GM19452 (cell line): ENCODE measurements around the gene TBX19.

Experiments
- ATAC-seq: cut with Tn5 transposase; IDR thresholded peaks from one replicate; pipeline ENCODE4 v1.9.1; 2021; ENCODE audit not compliant: unreplicated experiment

Gene TBX19

DNA sequence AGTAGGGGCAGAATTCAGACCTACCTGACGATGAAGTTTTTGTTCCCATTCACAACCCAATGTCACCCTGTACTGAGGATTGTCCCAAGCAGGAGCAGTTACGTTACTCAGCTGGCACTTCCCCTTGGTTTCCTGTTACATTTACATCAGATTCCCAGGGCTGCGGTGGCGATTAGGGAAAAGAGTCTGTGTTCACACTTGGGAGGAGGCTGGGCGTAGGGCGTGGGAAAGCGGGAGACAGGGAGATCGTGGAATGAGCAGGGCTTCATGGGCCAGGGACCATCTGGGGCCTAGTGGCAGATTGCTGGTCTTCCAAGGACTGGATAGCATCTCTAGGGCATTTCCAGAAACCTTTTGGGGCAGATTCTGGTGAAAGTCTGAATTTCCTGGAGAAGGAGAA is 39.0 kb downstream of the TBX19 start:
- no peak for ATAC-seq

GRCh38 chr1:168320149-168320548 is 39.5 kb downstream of the TBX19 start:
- ATAC-seq: no peak

DNA sequence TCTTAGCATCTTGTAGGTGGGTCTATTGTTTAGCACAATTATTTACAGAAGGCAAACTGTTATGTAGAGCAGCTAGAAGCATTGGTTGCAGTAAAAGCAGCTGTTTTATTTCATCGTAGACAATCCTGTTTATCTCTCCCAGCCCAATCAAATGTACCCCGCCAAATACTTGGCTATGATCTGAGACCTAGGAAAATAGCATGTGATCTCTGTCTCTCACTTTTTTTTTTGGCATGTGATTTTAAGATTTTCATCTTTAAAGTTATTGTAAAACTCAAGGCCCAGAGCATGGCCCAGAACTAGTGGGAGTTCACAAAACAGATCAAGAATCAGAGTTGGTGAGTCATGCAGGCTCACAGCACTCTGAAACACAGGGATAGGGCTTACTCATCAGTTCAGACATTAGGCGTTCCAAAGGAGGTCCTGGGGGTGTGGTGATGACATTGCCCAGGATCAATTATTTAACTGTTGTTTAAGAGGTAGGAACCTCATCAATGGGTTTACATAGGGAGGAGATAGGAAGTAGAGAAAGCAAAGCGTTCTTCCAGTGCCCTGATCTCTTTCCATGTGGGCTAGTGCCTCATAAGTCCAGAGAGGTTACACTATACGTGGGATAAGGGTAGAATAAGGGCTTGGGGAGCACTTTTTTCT is 40.2 kb downstream of the TBX19 start:
- no peak for ATAC-seq

- ATAC-seq: no peak
These were observed 41.3 kb downstream of the TBX19 start for GRCh38 chr1:168321945-168322344.

DNA sequence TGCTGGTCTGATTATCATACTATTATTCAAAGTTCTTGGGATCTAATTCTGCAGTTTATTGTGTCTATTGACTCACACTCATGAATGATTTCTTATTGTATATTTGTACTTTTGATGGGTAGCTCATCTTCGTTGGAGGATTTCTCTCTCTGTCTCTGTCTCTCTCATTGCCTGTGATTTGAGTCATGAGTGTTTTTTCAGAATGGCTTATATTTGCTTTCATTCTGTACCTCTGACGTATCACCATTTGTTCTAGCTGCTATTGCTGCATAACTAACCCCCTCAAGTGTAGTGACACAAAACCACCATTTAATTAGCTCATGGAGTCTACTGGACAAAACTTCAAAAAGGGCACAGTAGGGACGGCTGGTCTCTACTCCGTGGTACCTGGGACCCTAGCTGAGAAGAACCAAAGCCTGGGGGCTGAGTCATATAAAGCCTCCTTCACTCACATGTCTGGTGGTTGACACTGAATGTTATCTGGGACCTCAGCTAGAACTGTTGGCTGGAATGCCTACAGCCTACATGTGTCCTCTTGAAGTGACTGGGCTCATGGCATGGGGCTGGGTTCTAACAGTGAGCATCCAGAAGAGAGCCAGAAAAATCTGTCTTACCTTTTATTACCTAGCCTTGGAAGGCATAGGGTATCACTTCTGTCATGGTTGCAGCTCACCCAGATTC is 44.2 kb downstream of the TBX19 start:
- no peak for ATAC-seq

GRCh38 chr1:168328731-168329364 is 48.2 kb downstream of the TBX19 start:
- no peak for ATAC-seq

GRCh38 chr1:168330285-168330684 is 49.6 kb downstream of the TBX19 start:
- ATAC-seq: no peak

GRCh38 chr1:168331569-168331968 is 50.9 kb downstream of the TBX19 start:
- ATAC-seq: no peak

DNA sequence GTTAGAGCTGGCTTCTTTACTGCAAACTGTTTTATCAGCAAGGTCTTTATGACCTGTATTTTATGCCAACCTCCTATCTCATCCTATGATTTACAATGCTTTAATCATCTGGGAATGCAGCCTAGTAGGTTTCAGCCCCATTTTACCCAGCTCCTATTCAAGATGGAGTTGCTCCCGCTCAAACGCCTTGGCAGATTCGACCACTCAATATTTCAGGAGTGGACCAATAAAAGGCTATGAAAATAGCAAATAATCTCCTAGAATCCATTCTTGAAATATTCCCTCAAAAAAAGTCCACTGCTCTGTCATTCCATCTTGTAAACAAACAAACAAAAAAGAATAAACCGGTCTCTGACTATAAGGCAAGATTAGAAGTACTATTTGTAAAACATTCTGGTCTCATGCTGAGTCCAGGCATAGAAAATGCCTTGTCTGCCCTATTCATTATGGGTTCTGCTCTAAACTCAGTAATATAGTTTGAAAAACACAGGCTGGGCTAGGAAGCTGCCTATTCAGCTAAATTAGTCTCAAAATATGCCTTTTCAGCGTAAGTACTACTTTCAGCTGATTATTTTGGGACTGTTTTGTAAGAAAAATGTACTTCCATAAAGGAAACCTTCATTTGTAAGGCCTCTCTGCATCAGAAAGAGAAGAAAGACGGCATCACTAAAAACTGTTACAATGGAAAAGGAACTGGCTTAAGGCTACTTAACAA is 53.0 kb downstream of the TBX19 start:
- ATAC-seq: no peak

- ATAC-seq: no peak
These were observed 54.8 kb downstream of the TBX19 start for GRCh38 chr1:168335500-168335899.

DNA sequence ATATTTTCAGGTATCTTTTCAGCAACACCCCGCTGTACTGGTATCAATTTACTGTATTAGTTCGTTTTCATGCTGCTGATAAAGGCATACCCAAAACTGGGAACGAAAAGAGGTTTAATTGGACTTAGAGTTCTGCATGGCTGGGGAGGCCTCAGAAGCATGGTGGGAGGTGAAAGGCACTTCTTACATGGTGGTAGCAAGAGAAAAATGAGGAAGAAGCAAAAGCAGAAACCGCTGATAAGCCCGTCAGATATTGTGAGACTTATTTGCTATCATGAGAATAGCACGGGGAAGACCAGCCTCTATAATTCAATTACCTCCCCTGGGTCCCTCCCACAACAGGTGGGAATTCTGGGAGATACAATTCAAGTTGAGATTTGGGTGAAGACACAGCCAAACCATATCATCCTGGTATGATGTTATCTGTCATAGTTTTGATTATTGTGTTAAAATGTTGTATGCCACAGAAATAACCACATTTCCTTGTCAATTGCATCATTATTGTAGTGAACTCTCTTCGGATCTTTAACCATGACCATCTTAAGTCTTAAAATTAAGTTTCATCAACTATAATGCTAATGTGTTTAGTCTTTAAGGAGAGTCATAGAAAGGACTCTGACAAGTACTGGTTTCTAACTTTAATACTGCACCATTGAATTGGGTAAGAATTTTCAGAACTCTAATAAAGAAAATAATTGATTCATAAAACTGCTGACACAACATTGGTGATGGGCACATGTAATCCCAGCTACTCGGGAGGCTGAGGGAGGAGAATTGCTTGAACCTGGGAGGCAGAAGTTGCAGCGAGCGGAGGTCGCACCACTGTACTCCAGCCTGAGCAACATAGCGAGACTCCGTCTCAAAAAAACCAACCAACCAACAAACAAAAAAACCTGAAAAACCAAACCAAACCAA is 58.2 kb downstream of the TBX19 start:
- ATAC-seq: no peak

- no peak for ATAC-seq
These were observed 60.3 kb downstream of the TBX19 start for GRCh38 chr1:168340781-168341482.

- no peak for ATAC-seq
These were observed 60.9 kb downstream of the TBX19 start for GRCh38 chr1:168341483-168341975.

DNA sequence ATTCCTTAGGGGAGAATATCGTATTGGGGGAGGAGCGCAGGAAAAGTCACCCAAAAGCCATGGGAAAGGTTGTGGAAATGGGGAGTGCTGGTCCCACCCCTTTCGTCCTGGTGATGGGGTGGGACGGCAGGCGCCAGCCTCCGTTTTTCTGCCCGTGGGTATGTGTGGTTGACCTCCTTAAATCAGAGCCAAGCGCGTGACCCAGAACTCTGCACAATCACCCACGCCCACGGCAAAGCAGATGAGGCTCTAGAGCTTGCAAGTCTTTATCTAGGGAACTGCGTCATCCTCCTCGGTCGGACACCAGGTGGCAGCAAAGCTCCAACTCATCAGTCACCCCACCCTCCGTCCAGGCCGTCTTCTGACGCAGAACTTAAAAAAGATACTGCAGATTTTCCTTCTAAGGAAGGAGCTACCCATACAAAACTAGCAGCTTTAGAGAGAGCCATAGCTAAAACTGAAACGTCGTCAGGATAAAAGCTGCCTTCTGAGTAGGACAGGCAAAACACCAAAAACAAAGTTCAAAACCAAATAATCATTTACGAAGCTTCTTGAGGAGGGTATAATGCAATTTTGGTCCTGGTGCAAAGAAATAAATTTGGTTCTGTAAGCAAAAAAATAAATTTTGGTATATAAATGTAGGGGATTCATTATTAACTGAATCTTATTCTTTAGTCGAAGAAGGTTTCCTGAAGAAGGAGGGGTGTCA is 62.0 kb downstream of the TBX19 start:
- ATAC-seq: peak; percentile 93

- ATAC-seq: no peak
These were observed 62.9 kb downstream of the TBX19 start for GRCh38 chr1:168343566-168343965.

GRCh38 chr1:168344517-168344916 is 63.8 kb downstream of the TBX19 start:
- ATAC-seq: no peak

DNA sequence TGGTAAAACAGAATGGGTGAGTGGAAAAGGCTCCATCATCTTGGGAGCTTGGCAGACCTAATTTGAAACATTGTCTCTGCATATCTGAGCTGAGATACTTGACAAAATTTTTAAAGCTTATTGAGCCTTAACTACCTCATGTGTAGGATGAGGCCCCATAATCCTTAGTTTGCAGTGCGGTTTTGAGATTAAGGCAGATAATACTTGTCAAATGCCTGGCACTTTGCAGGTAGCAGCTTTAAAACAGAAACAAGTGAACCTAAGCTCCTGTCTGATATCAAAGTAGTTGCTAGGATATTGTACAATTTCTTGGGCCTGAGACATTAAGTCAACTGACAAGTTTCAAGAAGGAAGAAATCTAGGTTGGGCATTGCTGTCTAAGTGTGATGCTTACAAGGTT is 65.3 kb downstream of the TBX19 start:
- no peak for ATAC-seq

DNA sequence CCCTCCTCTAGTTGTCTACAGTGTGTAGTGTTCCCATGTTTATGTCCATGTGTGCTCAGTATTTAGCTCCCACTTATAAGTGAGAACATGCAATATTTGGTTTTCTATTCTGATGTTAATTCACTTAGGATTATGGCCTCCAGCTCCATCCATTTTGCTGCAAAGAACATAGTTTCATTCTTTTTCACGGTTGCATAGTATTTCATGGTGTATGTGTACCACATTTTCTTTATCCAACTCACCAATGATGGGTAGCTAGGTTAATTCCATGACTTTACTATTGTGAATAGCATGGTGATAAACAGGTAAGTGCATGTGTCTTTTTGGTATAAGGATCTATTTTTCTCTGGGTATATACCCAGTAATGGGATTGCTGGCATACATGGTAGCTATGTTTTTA is 67.0 kb downstream of the TBX19 start:
- ATAC-seq: no peak

DNA sequence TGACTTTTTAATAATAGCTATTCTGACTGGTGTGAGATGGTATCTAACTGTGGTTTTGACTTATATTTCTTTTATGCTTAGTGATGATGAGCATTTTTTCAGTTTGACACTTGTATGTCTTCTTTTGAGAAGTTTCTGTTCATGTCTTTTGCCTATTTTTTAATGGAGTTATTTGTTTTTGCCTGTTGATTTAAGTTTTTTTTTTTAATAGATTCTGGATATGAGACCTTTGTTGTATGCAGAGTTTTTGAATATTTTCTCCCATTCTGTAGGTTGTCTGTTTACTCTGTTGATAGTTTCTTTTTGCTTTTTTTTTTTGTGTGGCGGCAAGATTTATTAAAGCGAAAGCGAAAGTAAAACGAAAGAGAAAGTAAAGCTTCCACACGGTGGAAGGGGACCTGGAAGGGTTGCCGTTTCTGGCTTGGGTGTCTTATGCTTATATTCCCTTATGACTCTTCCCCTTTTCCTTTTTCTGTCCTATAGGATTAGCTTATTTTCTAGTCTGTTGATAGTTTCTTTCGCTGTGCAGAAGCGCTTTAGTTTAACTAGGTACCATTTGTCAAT is 67.6 kb downstream of the TBX19 start:
- ATAC-seq: no peak
